ENCODE data around the gene KIF1B.
A peak's percentile ranks its signal among the peaks of the same experiment; 100 is the strongest.
"Not testable (repeated sequence)": the region's sequence is repeated elsewhere in the genome, so short reads cannot be mapped to it uniquely, and the experiment has no call there.

Gene KIF1B

GRCh38 chr1:10387677-10388386 is 177.5 kb downstream of the KIF1B start:
- DNase-seq (ENCODE audit: low spot score), result peak; percentile 56

GRCh38 chr1:10388387-10388715 is 178.0 kb downstream of the KIF1B start:
- no peak for DNase-seq (ENCODE audit: low spot score)

GRCh38 chr1:10389271-10389973 is 179.1 kb downstream of the KIF1B start:
- DNase-seq (ENCODE audit: low spot score), result no peak

GRCh38 chr1:10396870-10397269 is 186.5 kb downstream of the KIF1B start:
- DNase-seq (ENCODE audit: low spot score), result no peak

- no peak for DNase-seq (ENCODE audit: low spot score)
Measured at GRCh38 chr1:10398278-10398733, 187.9 kb downstream of the KIF1B start.

- DNase-seq (ENCODE audit: low spot score), result peak; percentile 94
Measured at GRCh38 chr1:10398734-10399443, 188.5 kb downstream of the KIF1B start, which contains the start of gene PGD. TSS of gene PGD (plus strand) at chr1:10399064. CDS start at chr1:10399118, 54 bp downstream.

GRCh38 chr1:10399444-10399941 is 189.1 kb downstream of the KIF1B start:
- DNase-seq (ENCODE audit: low spot score), result no peak

GRCh38 chr1:10400013-10400412 is 189.6 kb downstream of the KIF1B start:
- no peak for DNase-seq (ENCODE audit: low spot score)

GRCh38 chr1:10401281-10401680 is 190.9 kb downstream of the KIF1B start:
- DNase-seq (ENCODE audit: low spot score), result no peak

GRCh38 chr1:10402729-10403274 is 192.4 kb downstream of the KIF1B start:
- no peak for DNase-seq (ENCODE audit: low spot score)

- DNase-seq (ENCODE audit: low spot score), result no peak
Measured at GRCh38 chr1:10407201-10407600, 196.8 kb downstream of the KIF1B start.

GRCh38 chr1:10415211-10415930 is 205.0 kb downstream of the KIF1B start:
- no peak for DNase-seq (ENCODE audit: low spot score)

GRCh38 chr1:10415967-10416366 is 205.6 kb downstream of the KIF1B start:
- DNase-seq (ENCODE audit: low spot score), result not testable (repeated sequence)

- DNase-seq (ENCODE audit: low spot score), result not testable (repeated sequence)
Measured at GRCh38 chr1:10418741-10419140, 208.4 kb downstream of the KIF1B start.

- no peak for DNase-seq (ENCODE audit: low spot score)
Measured at GRCh38 chr1:10419351-10419750, 209.0 kb downstream of the KIF1B start.

- no peak for DNase-seq (ENCODE audit: low spot score)
Measured at GRCh38 chr1:10421637-10422036, 211.3 kb downstream of the KIF1B start.

- DNase-seq (ENCODE audit: low spot score), result no peak
Measured at GRCh38 chr1:10424034-10424433, 213.7 kb downstream of the KIF1B start.

- DNase-seq (ENCODE audit: low spot score), result no peak
Measured at GRCh38 chr1:10424651-10425050, 214.3 kb downstream of the KIF1B start.

GRCh38 chr1:10425826-10426534 is 215.6 kb downstream of the KIF1B start:
- not testable (repeated sequence) for DNase-seq (ENCODE audit: low spot score)

- not testable (repeated sequence) for DNase-seq (ENCODE audit: low spot score)
Measured at GRCh38 chr1:10426535-10426848, 216.1 kb downstream of the KIF1B start.

GRCh38 chr1:10428984-10429383 is 218.6 kb downstream of the KIF1B start:
- no peak for DNase-seq (ENCODE audit: low spot score)

Data from HuH-7.5 (cell line).